ENCODE results near the gene TRIM62. TPM values are rescaled to one million over a fixed set of nuclear protein-coding genes. Genes with fewer than 3 reads are reported as not detected.
A peak's percentile ranks its signal among the peaks of the same experiment; 100 is the strongest.

The TRIM62 gene
- total RNA-seq, 1 donor from 2014 or later: 1.4 TPM

GRCh38 chr1:33143176-33143575 lies 38.7 kb downstream of the TRIM62 start:
- Histone ChIP-seq H3F3A (ENCODE audit: low read depth) (no peaks in the 10 kb centered on the region), H3K79me2 (ENCODE audit: low read depth) (no peaks in the 10 kb centered on the region), H3K4me3 (no peak overlapping the region), H3K36me3 (no peaks in the 10 kb centered on the region), H3K27me3 (no peaks in the 10 kb centered on the region), H3K4me2 (no peak overlapping the region), H3K9ac (no peak overlapping the region), H4K20me1 (ENCODE audit: low read depth) (no peaks in the 10 kb centered on the region), H3K27ac (no peak overlapping the region), H2AFZ (replicated peaks) (no peak overlapping the region), H3K9me3 (ENCODE audit: low read depth) (no peaks in the 10 kb centered on the region), H3K4me1 (peaks cover 10% of the 10 kb centered on the region)
- H3K27me3 Mint-ChIP-seq (ENCODE audit: insufficient read depth, low read depth): peaks cover 9% of the 10 kb centered on the region
- no peak for TF ChIP-seq EZH2phosphoT487 (IDR thresholded peaks at IDR 0.05)
- no peak for TF ChIP-seq EZH2 (IDR thresholded peaks at IDR 0.05)
- TF ChIP-seq CTCF (IDR thresholded peaks at IDR 0.05): no peak
- peaks cover 29% of the 10 kb centered on the region for H3K4me1 Mint-ChIP-seq
- H3K9me3 Mint-ChIP-seq: no peaks in the 10 kb centered on the region
- peak overlapping the region; percentile 87 for H3K27ac Mint-ChIP-seq
- DNase-seq (ENCODE audit: low spot score): no peak
- peaks cover 2% of the 10 kb centered on the region for H3K36me3 Mint-ChIP-seq
- H3K4me3 Mint-ChIP-seq: no peak overlapping the region

DNA sequence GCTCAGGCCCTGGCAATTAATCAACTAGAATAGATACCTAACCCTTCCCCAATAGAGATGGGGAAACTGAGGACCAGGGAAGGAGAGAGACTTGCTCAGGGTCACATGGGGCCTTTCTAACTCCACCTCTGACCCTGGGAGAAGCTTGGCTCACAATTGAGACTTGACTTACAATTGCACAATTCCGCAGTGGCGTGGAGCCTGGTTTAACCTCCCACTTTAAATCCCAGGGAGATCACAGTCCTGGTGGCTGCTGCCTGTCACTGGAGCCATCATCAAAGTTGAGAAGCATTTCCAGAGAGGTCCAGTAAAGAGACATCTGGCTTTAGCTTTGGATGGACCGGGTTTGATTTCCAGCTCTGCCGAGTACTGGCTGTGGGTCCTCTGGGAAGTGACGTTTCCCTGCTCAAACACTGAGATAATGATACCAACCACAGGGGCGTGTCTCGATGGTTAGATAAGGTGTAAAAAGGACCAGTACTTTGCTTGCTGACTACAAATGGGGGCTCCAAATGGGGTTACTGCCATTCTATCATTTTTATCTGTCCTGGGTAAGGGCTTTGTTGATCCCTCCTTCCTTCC lies 39.3 kb downstream of the TRIM62 start:
- Histone ChIP-seq H3K27ac (no peak overlapping the region), H3K4me3 (no peak overlapping the region), H3F3A (ENCODE audit: low read depth) (no peaks in the 10 kb centered on the region), H3K9me3 (ENCODE audit: low read depth) (no peaks in the 10 kb centered on the region), H2AFZ (replicated peaks) (no peak overlapping the region), H3K9ac (no peak overlapping the region), H3K27me3 (no peaks in the 10 kb centered on the region), H3K4me1 (peaks cover 10% of the 10 kb centered on the region), H3K36me3 (no peaks in the 10 kb centered on the region), H4K20me1 (ENCODE audit: low read depth) (no peaks in the 10 kb centered on the region), H3K4me2 (no peak overlapping the region), H3K79me2 (ENCODE audit: low read depth) (no peaks in the 10 kb centered on the region)
- no peak overlapping the region for H3K27ac Mint-ChIP-seq
- no peaks in the 10 kb centered on the region for H3K9me3 Mint-ChIP-seq
- H3K4me1 Mint-ChIP-seq: peaks cover 34% of the 10 kb centered on the region
- H3K27me3 Mint-ChIP-seq (ENCODE audit: insufficient read depth, low read depth): peaks cover 9% of the 10 kb centered on the region
- H3K36me3 Mint-ChIP-seq: peaks cover 2% of the 10 kb centered on the region
- H3K4me3 Mint-ChIP-seq: no peak overlapping the region
- no peak for DNase-seq (ENCODE audit: low spot score)
- no peak for TF ChIP-seq EZH2 (IDR thresholded peaks at IDR 0.05)
- no peak for TF ChIP-seq CTCF (IDR thresholded peaks at IDR 0.05)
- no peak for TF ChIP-seq EZH2phosphoT487 (IDR thresholded peaks at IDR 0.05)

DNA sequence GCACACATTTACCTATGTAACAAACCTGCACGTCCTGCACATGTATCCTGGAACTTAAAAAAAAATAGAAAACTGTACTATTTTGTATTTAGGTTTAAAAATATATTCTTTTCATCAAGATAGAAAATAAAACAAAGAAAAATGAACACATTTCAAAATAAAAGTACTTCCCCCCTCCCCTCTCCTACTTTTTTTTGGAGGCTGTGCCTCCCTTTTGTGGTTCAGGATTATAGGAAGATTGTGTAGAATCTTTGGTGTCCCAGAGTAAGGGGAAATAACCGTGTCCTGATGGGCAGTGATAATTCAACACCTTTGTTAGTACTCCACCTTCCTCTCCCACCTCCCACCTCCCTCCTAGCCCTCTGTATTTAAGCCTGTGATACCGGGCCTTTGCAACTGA lies 40.1 kb downstream of the TRIM62 start:
- Histone ChIP-seq H2AFZ (replicated peaks) (no peak overlapping the region), H3K4me1 (peaks cover 10% of the 10 kb centered on the region), H3K36me3 (no peaks in the 10 kb centered on the region), H4K20me1 (ENCODE audit: low read depth) (no peaks in the 10 kb centered on the region), H3K9me3 (ENCODE audit: low read depth) (no peaks in the 10 kb centered on the region), H3K27me3 (no peaks in the 10 kb centered on the region), H3K27ac (no peak overlapping the region), H3F3A (ENCODE audit: low read depth) (no peaks in the 10 kb centered on the region), H3K79me2 (ENCODE audit: low read depth) (no peaks in the 10 kb centered on the region), H3K4me3 (no peak overlapping the region), H3K9ac (no peak overlapping the region), H3K4me2 (no peak overlapping the region)
- H3K27ac Mint-ChIP-seq: no peak overlapping the region
- H3K27me3 Mint-ChIP-seq (ENCODE audit: insufficient read depth, low read depth): peaks cover 9% of the 10 kb centered on the region
- no peak for DNase-seq (ENCODE audit: low spot score)
- peaks cover 34% of the 10 kb centered on the region for H3K4me1 Mint-ChIP-seq
- TF ChIP-seq EZH2 (IDR thresholded peaks at IDR 0.05) (no peak), CTCF (IDR thresholded peaks at IDR 0.05) (no peak), EZH2phosphoT487 (IDR thresholded peaks at IDR 0.05) (no peak)
- no peak overlapping the region for H3K4me3 Mint-ChIP-seq
- H3K9me3 Mint-ChIP-seq: no peaks in the 10 kb centered on the region
- peaks cover 2% of the 10 kb centered on the region for H3K36me3 Mint-ChIP-seq
